ENCODE results near the gene ASTN2.
A peak's percentile ranks its signal among the peaks of the same experiment; 100 is the strongest.
"Not testable (repeated sequence)": the region's sequence is repeated elsewhere in the genome, so short reads cannot be mapped to it uniquely, and the experiment has no call there.

ASTN2 gene

DNA sequence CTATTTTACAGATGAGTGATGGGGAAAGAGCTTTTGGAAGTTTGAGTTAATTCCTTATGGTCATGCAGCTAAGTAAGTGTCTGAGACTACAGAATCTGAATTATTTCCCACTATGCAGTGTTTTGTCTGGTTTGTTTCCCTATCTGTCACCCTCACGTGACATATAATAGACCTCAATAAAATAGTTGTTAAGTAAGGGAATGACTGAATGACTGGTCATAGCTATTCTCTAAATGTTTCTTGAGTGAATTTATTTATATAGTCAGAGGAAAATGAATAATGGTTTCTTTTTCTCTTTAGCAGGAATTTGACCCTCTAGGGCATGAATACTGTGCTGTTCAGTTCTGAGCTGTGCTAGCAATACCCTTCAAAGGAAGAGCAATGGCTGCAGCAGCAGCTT is 717.5 kb downstream of the ASTN2 start:
- Histone ChIP-seq H3K9me3 (ENCODE audit: severe bottlenecking) (no peaks in the 10 kb centered on the region), H3K27ac (no peak overlapping the region), H3K36me3 (peaks cover 73% of the 10 kb centered on the region), H3K27me3 (ENCODE audit: insufficient read depth, low read depth, severe bottlenecking) (no peaks in the 10 kb centered on the region), H3K4me3 (ENCODE audit: low read depth, low read length) (no peak overlapping the region)
- DNase-seq, result no peak
- TF ChIP-seq, protein P1, sequence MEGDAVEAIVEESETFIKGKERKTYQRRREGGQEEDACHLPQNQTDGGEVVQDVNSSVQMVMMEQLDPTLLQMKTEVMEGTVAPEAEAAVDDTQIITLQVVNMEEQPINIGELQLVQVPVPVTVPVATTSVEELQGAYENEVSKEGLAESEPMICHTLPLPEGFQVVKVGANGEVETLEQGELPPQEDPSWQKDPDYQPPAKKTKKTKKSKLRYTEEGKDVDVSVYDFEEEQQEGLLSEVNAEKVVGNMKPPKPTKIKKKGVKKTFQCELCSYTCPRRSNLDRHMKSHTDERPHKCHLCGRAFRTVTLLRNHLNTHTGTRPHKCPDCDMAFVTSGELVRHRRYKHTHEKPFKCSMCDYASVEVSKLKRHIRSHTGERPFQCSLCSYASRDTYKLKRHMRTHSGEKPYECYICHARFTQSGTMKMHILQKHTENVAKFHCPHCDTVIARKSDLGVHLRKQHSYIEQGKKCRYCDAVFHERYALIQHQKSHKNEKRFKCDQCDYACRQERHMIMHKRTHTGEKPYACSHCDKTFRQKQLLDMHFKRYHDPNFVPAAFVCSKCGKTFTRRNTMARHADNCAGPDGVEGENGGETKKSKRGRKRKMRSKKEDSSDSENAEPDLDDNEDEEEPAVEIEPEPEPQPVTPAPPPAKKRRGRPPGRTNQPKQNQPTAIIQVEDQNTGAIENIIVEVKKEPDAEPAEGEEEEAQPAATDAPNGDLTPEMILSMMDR (IDR thresholded peaks at IDR 0.05; ENCODE audit: low read depth, low read length), result no peak

DNA sequence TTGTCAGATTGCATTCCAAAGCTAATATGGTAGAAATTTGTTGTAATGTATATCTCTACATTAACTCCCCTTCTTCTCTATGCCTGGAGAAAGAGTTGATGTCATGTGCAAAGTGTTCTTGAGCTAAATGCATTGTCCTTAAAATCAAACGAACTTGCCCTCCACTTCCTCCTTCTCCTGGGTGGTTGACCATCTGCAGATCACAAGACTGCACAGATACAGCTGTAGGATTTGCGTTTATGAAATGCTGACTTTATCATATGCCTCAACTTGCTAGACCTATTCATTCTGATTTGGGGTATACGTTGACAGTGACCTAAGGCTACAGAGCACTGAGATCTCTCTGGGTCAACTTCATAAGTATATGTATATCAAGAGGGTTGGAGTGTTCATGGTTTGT is 719.4 kb downstream of the ASTN2 start:
- H3K27me3 ChIP-seq (ENCODE audit: insufficient read depth, low read depth, severe bottlenecking), result no peaks in the 10 kb centered on the region
- no peak overlapping the region for H3K27ac ChIP-seq
- peaks cover 63% of the 10 kb centered on the region for H3K36me3 ChIP-seq
- TF ChIP-seq, protein P1 (IDR thresholded peaks at IDR 0.05; ENCODE audit: low read depth, low read length), result no peak
- DNase-seq, result no peak
- no peak overlapping the region for H3K4me3 ChIP-seq (ENCODE audit: low read depth, low read length)
- H3K9me3 ChIP-seq (ENCODE audit: severe bottlenecking), result no peaks in the 10 kb centered on the region

- DNase-seq, result no peak
- H3K27ac ChIP-seq, result no peak overlapping the region
- no peaks in the 10 kb centered on the region for H3K27me3 ChIP-seq (ENCODE audit: insufficient read depth, low read depth, severe bottlenecking)
- TF ChIP-seq, protein P1 (IDR thresholded peaks at IDR 0.05; ENCODE audit: low read depth, low read length), result no peak
- H3K4me3 ChIP-seq (ENCODE audit: low read depth, low read length), result no peak overlapping the region
- H3K36me3 ChIP-seq, result peaks cover 57% of the 10 kb centered on the region
- no peaks in the 10 kb centered on the region for H3K9me3 ChIP-seq (ENCODE audit: severe bottlenecking)
Measured at GRCh38 chr9:116694785-116695291, 720.0 kb downstream of the ASTN2 start.

GRCh38 chr9:116693233-116693731 is 721.6 kb downstream of the ASTN2 start:
- TF ChIP-seq, protein P1 (IDR thresholded peaks at IDR 0.05; ENCODE audit: low read depth, low read length), result no peak
- Histone ChIP-seq H3K9me3 (ENCODE audit: severe bottlenecking) (no peaks in the 10 kb centered on the region), H3K27me3 (ENCODE audit: insufficient read depth, low read depth, severe bottlenecking) (no peaks in the 10 kb centered on the region), H3K36me3 (peaks cover 42% of the 10 kb centered on the region), H3K4me3 (ENCODE audit: low read depth, low read length) (no peak overlapping the region), H3K27ac (no peak overlapping the region)
- DNase-seq, result no peak

DNA sequence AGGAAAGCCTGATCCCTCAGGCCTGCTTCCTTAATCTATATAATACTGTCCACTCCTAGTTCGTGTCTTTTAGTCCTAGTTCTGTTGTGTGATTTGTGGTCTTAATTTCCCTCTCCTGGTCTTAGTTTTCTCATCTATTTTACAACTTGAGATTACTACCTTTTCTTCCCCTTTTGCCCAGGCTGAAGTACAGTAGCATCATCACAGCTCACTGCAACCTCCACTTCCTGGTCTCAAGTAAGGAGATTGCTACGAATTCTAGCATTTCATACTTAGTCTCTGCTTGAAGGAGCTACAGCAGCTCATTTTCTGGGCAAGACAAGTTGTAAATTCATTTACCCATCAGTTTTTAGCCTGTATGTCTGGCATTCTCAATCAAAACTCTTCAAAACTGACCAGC is 722.2 kb downstream of the ASTN2 start:
- Histone ChIP-seq H3K36me3 (peaks cover 35% of the 10 kb centered on the region), H3K27ac (no peak overlapping the region), H3K4me3 (ENCODE audit: low read depth, low read length) (no peak overlapping the region), H3K9me3 (ENCODE audit: severe bottlenecking) (no peaks in the 10 kb centered on the region), H3K27me3 (ENCODE audit: insufficient read depth, low read depth, severe bottlenecking) (no peaks in the 10 kb centered on the region)
- DNase-seq, result no peak
- TF ChIP-seq, protein P1 (IDR thresholded peaks at IDR 0.05; ENCODE audit: low read depth, low read length), result no peak

GRCh38 chr9:116691607-116692006 is 723.2 kb downstream of the ASTN2 start:
- H3K27me3 ChIP-seq (ENCODE audit: insufficient read depth, low read depth, severe bottlenecking), result no peaks in the 10 kb centered on the region
- TF ChIP-seq, protein P1 (IDR thresholded peaks at IDR 0.05; ENCODE audit: low read depth, low read length), result no peak
- no peak overlapping the region for H3K4me3 ChIP-seq (ENCODE audit: low read depth, low read length)
- H3K27ac ChIP-seq, result peak overlapping the region; percentile 14; the same call in 1 of the 2 replicates
- no peak for DNase-seq
- no peaks in the 10 kb centered on the region for H3K9me3 ChIP-seq (ENCODE audit: severe bottlenecking)
- H3K36me3 ChIP-seq, result peaks cover 27% of the 10 kb centered on the region

- H3K36me3 ChIP-seq, result peaks cover 27% of the 10 kb centered on the region
- H3K4me3 ChIP-seq (ENCODE audit: low read depth, low read length); H3K27ac ChIP-seq; DNase-seq; H3K9me3 ChIP-seq (ENCODE audit: severe bottlenecking); H3K27me3 ChIP-seq (ENCODE audit: insufficient read depth, low read depth, severe bottlenecking): not testable (repeated sequence)
Measured at GRCh38 chr9:116690805-116691204, 724.1 kb downstream of the ASTN2 start.
